HepG2 (cell line): Measurements from ENCODE around the gene STK11. TPM values are rescaled to one million over a fixed set of nuclear protein-coding genes. Genes with fewer than 3 reads are reported as not detected.

ENCODE experiments used
- HNF4A ChIP-seq: sonication (generic); formaldehyde crosslinking; IDR thresholded peaks from 2 replicates; pipeline ENCODE4 v1.4.0; 2020; ENCODE audit warnings: missing genetic modification reagents
- HOXA5 ChIP-seq: sonication (generic); formaldehyde crosslinking; IDR thresholded peaks from 2 replicates; pipeline ENCODE4 v1.4.0; 2020; ENCODE audit warnings: missing genetic modification reagents
- KDM5A ChIP-seq: fragments of 200-600 bp; sonication (generic); IDR thresholded peaks from 2 replicates; pipeline ENCODE4 v1.7.0; 2018; ENCODE audit warnings: antibody characterized with exemption, mild to moderate bottlenecking, low read length, borderline replicate concordance
- MTF1 ChIP-seq: sonication (generic); formaldehyde crosslinking; IDR thresholded peaks from 2 replicates; pipeline ENCODE4 v1.5.0; 2020; ENCODE audit warnings: missing genetic modification reagents
- PCBP2 ChIP-seq: fragments of 200-400 bp; formaldehyde crosslinking; optimal IDR thresholded peaks from 2 replicates; pipeline ENCODE3; 2018; ENCODE audit warnings: low read length, low read depth; ENCODE audit not compliant: poor library complexity, severe bottlenecking
- RBFOX2 ChIP-seq: fragments of 200-400 bp; formaldehyde crosslinking; IDR thresholded peaks from 2 replicates; pipeline ENCODE4 v1.6.1; 2017; ENCODE audit warnings: low read depth, mild to moderate bottlenecking, low read length
- TOPORS ChIP-seq: sonication (generic); formaldehyde crosslinking; IDR thresholded peaks from 2 replicates; pipeline ENCODE4 v1.8.0; 2023; ENCODE audit warnings: mild to moderate bottlenecking, missing genetic modification reagents
- ZFX ChIP-seq: sonication (generic); formaldehyde crosslinking; IDR thresholded peaks from 2 replicates; pipeline ENCODE4 v1.4.0; 2020; ENCODE audit warnings: mild to moderate bottlenecking, low read depth, missing genetic modification reagents, moderate library complexity
- ZNF251 ChIP-seq: sonication (generic); formaldehyde crosslinking; IDR thresholded peaks from 2 replicates; pipeline ENCODE4 v1.9.0; 2021; ENCODE audit warnings: mild to moderate bottlenecking, missing genetic modification reagents
- ZNF263 ChIP-seq: sonication (generic); formaldehyde crosslinking; IDR thresholded peaks from 2 replicates; pipeline ENCODE4 v1.4.0; 2020; ENCODE audit warnings: missing genetic modification reagents
- ZNF841 ChIP-seq: sonication (generic); formaldehyde crosslinking; IDR thresholded peaks from 2 replicates; pipeline ENCODE4 v1.8.1; 2023; ENCODE audit warnings: missing genetic modification reagents, borderline replicate concordance
- polyA plus RNA-seq, 8 experiments: library from polyadenylated mRNA; depleted of rRNA in 3 of 8; stranded (reverse) in 7 of 8; unstranded in 1 of 8; fragments of >200 nt; fragmentation: Illumina TruSeq in 4 of 8; extraction: Trizol in 4 of 8; gene quantifications; 2 replicates each; pipeline versions ENCODE4 v1.2.1 to v1.2.3, GENCODE V29; 2011 to 2016; ENCODE audit warnings: low read depth in 4 of 8, missing spikeins in 1 of 8, mixed read lengths in 1 of 8; ENCODE audit not compliant: insufficient read depth in 1 of 8
- total RNA-seq, 5 experiments: library from RNA; depleted of rRNA; stranded (reverse); fragments of >200 nt; fragmentation: Illumina TruSeq; extraction: Trizol; gene quantifications; 2 replicates each; pipeline ENCODE4 v1.2.3, GENCODE V29; 2016; ENCODE audit warnings: low read depth in 1 of 5
- TF ChIP-seq, protein P1 (sequence below): sonication (generic); formaldehyde crosslinking; IDR thresholded peaks from 2 replicates; pipeline ENCODE4 v1.8.0; 2022; ENCODE audit warnings: mild to moderate bottlenecking, missing genetic modification reagents, borderline replicate concordance
- TF ChIP-seq, protein P2 (sequence below): sonication (generic); formaldehyde crosslinking; IDR thresholded peaks from 2 replicates; pipeline ENCODE4 v1.4.0; 2020; ENCODE audit warnings: missing genetic modification reagents, borderline replicate concordance
- TF ChIP-seq, protein P3 (sequence below): sonication (generic); formaldehyde crosslinking; IDR thresholded peaks from 2 replicates; pipeline ENCODE4 v1.4.0; 2020; ENCODE audit warnings: missing genetic modification reagents, borderline replicate concordance
- TF ChIP-seq, protein P4 (sequence below): sonication (generic); formaldehyde crosslinking; IDR thresholded peaks from 2 replicates; pipeline ENCODE4 v1.8.1; 2023; ENCODE audit warnings: mild to moderate bottlenecking, missing genetic modification reagents, borderline replicate concordance
- TF ChIP-seq, protein P5 (sequence below): sonication (generic); formaldehyde crosslinking; IDR thresholded peaks from 2 replicates; pipeline ENCODE4 v1.4.0; 2020; ENCODE audit warnings: missing genetic modification reagents

The STK11 gene
- total and polyA plus RNA-seq, 2 of the 13 experiments (the other 11 are each of a cell fraction or from before 2014, with no cell fraction given): 27.5 to 43.6 TPM

DNA sequence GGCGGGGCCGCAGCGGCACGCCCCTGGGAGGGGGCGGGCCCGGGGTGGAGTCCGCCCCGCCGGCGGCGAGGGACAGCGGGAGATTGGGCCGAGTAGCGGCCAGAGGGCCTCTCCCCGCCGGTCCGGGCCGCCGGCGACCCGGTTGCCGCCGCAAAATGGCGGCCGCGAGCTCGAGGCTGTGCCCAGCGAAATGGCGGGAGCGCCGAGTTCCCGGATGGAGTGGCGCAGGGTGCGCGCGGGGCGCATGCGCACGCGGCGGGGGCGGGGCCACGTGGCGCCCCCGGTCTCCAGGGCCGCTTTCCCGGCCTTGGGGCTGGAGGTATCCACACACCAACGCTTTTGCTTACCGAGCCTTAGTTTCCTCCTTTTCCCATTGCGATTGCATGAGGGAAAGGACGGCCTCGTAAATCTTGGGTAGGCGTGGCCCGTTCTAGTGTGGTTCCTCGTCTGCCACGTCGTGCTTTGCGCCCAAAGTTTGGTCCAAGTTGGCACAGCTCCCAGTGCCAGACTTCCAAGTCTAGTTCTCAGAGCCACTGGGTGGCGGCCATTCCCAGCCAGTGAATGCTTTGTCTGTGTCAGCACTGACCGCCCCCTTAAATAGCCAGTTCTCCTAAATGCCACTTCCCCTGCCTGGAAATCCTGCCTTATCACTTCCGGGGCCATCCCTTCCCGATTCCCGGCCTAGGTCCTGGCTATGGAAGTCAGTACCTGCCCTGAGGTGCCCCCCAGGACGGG lies 64.1 kb downstream of the STK11 start (continued):
- TF ChIP-seq, protein P1, sequence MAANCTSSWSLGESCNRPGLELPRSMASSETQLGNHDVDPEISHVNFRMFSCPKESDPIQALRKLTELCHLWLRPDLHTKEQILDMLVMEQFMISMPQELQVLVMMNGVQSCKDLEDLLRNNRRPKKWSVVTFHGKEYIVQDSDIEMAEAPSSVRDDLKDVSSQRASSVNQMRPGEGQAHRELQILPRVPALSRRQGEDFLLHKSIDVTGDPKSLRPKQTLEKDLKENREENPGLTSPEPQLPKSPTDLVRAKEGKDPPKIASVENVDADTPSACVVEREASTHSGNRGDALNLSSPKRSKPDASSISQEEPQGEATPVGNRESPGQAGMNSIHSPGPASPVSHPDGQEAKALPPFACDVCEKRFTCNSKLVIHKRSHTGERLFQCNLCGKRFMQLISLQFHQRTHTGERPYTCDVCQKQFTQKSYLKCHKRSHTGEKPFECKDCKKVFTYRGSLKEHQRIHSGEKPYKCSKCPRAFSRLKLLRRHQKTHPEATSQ (CRISPR knock-in tag): no peak
- TF ChIP-seq, protein P2, sequence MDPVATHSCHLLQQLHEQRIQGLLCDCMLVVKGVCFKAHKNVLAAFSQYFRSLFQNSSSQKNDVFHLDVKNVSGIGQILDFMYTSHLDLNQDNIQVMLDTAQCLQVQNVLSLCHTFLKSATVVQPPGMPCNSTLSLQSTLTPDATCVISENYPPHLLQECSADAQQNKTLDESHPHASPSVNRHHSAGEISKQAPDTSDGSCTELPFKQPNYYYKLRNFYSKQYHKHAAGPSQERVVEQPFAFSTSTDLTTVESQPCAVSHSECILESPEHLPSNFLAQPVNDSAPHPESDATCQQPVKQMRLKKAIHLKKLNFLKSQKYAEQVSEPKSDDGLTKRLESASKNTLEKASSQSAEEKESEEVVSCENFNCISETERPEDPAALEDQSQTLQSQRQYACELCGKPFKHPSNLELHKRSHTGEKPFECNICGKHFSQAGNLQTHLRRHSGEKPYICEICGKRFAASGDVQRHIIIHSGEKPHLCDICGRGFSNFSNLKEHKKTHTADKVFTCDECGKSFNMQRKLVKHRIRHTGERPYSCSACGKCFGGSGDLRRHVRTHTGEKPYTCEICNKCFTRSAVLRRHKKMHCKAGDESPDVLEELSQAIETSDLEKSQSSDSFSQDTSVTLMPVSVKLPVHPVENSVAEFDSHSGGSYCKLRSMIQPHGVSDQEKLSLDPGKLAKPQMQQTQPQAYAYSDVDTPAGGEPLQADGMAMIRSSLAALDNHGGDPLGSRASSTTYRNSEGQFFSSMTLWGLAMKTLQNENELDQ (CRISPR knock-in tag): no peak
- no peak for TF ChIP-seq MTF1 (CRISPR knock-in tag)
- no peak; the same call in 1 of the 2 replicates for TF ChIP-seq ZFX (CRISPR knock-in tag)
- TF ChIP-seq, protein P3, sequence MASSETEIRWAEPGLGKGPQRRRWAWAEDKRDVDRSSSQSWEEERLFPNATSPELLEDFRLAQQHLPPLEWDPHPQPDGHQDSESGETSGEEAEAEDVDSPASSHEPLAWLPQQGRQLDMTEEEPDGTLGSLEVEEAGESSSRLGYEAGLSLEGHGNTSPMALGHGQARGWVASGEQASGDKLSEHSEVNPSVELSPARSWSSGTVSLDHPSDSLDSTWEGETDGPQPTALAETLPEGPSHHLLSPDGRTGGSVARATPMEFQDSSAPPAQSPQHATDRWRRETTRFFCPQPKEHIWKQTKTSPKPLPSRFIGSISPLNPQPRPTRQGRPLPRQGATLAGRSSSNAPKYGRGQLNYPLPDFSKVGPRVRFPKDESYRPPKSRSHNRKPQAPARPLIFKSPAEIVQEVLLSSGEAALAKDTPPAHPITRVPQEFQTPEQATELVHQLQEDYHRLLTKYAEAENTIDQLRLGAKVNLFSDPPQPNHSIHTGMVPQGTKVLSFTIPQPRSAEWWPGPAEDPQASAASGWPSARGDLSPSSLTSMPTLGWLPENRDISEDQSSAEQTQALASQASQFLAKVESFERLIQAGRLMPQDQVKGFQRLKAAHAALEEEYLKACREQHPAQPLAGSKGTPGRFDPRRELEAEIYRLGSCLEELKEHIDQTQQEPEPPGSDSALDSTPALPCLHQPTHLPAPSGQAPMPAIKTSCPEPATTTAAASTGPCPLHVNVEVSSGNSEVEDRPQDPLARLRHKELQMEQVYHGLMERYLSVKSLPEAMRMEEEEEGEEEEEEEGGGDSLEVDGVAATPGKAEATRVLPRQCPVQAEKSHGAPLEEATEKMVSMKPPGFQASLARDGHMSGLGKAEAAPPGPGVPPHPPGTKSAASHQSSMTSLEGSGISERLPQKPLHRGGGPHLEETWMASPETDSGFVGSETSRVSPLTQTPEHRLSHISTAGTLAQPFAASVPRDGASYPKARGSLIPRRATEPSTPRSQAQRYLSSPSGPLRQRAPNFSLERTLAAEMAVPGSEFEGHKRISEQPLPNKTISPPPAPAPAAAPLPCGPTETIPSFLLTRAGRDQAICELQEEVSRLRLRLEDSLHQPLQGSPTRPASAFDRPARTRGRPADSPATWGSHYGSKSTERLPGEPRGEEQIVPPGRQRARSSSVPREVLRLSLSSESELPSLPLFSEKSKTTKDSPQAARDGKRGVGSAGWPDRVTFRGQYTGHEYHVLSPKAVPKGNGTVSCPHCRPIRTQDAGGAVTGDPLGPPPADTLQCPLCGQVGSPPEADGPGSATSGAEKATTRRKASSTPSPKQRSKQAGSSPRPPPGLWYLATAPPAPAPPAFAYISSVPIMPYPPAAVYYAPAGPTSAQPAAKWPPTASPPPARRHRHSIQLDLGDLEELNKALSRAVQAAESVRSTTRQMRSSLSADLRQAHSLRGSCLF: no peak
- TF ChIP-seq RBFOX2: peak; percentile 100
- TF ChIP-seq, protein P4, sequence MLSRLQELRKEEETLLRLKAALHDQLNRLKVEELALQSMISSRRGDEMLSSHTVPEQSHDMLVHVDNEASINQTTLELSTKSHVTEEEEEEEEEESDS (CRISPR knock-in tag): no peak
- no peak for TF ChIP-seq HNF4A (CRISPR knock-in tag)
- TF ChIP-seq PCBP2: no peak
- no peak for TF ChIP-seq ZNF841 (CRISPR knock-in tag)
- TF ChIP-seq ZNF263 (CRISPR knock-in tag): no peak
- TF ChIP-seq HOXA5 (CRISPR knock-in tag): no peak
- TF ChIP-seq, protein P5, sequence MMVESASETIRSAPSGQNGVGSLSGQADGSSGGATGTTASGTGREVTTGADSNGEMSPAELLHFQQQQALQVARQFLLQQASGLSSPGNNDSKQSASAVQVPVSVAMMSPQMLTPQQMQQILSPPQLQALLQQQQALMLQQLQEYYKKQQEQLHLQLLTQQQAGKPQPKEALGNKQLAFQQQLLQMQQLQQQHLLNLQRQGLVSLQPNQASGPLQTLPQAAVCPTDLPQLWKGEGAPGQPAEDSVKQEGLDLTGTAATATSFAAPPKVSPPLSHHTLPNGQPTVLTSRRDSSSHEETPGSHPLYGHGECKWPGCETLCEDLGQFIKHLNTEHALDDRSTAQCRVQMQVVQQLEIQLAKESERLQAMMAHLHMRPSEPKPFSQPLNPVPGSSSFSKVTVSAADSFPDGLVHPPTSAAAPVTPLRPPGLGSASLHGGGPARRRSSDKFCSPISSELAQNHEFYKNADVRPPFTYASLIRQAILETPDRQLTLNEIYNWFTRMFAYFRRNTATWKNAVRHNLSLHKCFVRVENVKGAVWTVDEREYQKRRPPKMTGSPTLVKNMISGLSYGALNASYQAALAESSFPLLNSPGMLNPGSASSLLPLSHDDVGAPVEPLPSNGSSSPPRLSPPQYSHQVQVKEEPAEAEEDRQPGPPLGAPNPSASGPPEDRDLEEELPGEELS (CRISPR knock-in tag): no peak
- no peak for TF ChIP-seq ZNF251
- peak; percentile 50; the same call in 1 of the 2 replicates for TF ChIP-seq KDM5A
- no peak for TF ChIP-seq TOPORS (CRISPR knock-in tag)
